ENCODE data around the gene HP1BP3. TPM values are rescaled to one million over a fixed set of nuclear protein-coding genes. Genes with fewer than 3 reads are reported as not detected.

The HP1BP3 gene
- total and polyA plus RNA-seq, 2 of the 4 experiments (the other 2 are of a cell fraction): 88.4 to 151 TPM

- ATAC-seq (ENCODE audit: low read depth) (no peak), DNase-seq (no peak)
- Histone ChIP-seq H3K27me3 (ENCODE audit: control insufficient read depth, insufficient read depth, low read length) (no peaks in the 10 kb centered on the region), H3K56ac (ENCODE audit: extremely low read depth, insufficient read depth, low read length) (no peak overlapping the region), H4K91ac (ENCODE audit: insufficient read depth, low read depth, low read length) (no peak overlapping the region), H3K9ac (ENCODE audit: low read depth, low read length) (no peak overlapping the region), H2BK120ac (ENCODE audit: low read depth, low read length) (no peak overlapping the region), H4K5ac (ENCODE audit: low read depth, low read length) (no peak overlapping the region), H2AK5ac (ENCODE audit: low read depth, low read length) (no peak overlapping the region), H3K79me1 (ENCODE audit: low read depth in 1 of 2, low read length in 2 of 2) (peaks cover 14 to 22% of the 10 kb centered on the region in 2 experiments; a peak in 3 of 4 replicates), H2BK20ac (ENCODE audit: low read depth, low read length) (no peak overlapping the region), H3K4me1 (ENCODE audit: control insufficient read depth, insufficient read depth, low read length) (peaks cover 12% of the 10 kb centered on the region), H2BK15ac (ENCODE audit: low read depth, low read length) (no peak overlapping the region), H3K14ac (replicated peaks; ENCODE audit: low read depth, low read length) (no peak overlapping the region), H4K20me1 (ENCODE audit: insufficient read depth, low read length) (no peaks in the 10 kb centered on the region), H2BK5ac (ENCODE audit: low read depth, low read length, poor library complexity, severe bottlenecking) (no peak overlapping the region), H3K36me3 (ENCODE audit: control insufficient read depth, insufficient read depth, low read length) (peaks cover 5% of the 10 kb centered on the region), H3K27ac (ENCODE audit: insufficient read depth, low read length) (no peak overlapping the region), H3K4me2 (ENCODE audit: low read depth, low read length) (no peak overlapping the region), H3K18ac (ENCODE audit: low read depth, low read length) (no peak overlapping the region; the same call in 1 of the 2 replicates), H4K8ac (ENCODE audit: low read depth in 2 of 2, low read length in 2 of 2) (no peak overlapping the region), H3K9me1 (ENCODE audit: insufficient read depth, low read length) (peaks cover 6% of the 10 kb centered on the region), H3K4ac (ENCODE audit: low read depth, low read length) (no peak overlapping the region), H3K4me3 (ENCODE audit: insufficient read depth, low read depth, low read length) (no peak overlapping the region), H2AK9ac (replicated peaks; ENCODE audit: low read depth, low read length, poor library complexity) (no peak overlapping the region), H2AFZ (replicated peaks; ENCODE audit: low read length, poor library complexity) (no peak overlapping the region), H3K9me3 (ENCODE audit: control insufficient read depth, insufficient read depth, low read length) (no peaks in the 10 kb centered on the region), H3K23ac (ENCODE audit: low read depth, low read length) (no peak overlapping the region)
- POLR2A ChIA-PET (ENCODE audit: unreplicated experiment): no interaction called here
- BruUV-seq (replicated peaks): no TSS peak
- CTCF ChIA-PET: interaction anchor here (0.8 kb wide), 1 partner anchor 365 kb away, joined by 3 read pairs; no protein-coding TSS in a partner anchor
- TF ChIP-seq CHD1 (IDR thresholded peaks at IDR 0.05; ENCODE audit: low read depth, low read length): no peak
- TF ChIP-seq RCOR1 (IDR thresholded peaks at IDR 0.05; ENCODE audit: insufficient replicate concordance, low read length): no peak
- TF ChIP-seq CEBPB (IDR thresholded peaks at IDR 0.05; ENCODE audit: low read depth, low read length): no peak
- TF ChIP-seq MAZ (IDR thresholded peaks at IDR 0.05; ENCODE audit: borderline replicate concordance, low read depth, low read length): no peak
- TF ChIP-seq RAD21 (IDR thresholded peaks at IDR 0.05; ENCODE audit: low read length): no peak
- TF ChIP-seq NFE2L2 (IDR thresholded peaks at IDR 0.05; ENCODE audit: low read depth, low read length): no peak
- no peak for TF ChIP-seq MXI1 (IDR thresholded peaks at IDR 0.05; ENCODE audit: borderline replicate concordance, low read depth, low read length)
- no peak for TF ChIP-seq POLR2A (IDR thresholded peaks at IDR 0.05; ENCODE audit: low read depth, low read length)
- no peak for TF ChIP-seq ELK1 (IDR thresholded peaks at IDR 0.05; ENCODE audit: borderline replicate concordance, low read depth, low read length)
- TF ChIP-seq BHLHE40 (IDR thresholded peaks at IDR 0.05; ENCODE audit: low read depth, low read length): no peak
- no peak for TF ChIP-seq FOS (IDR thresholded peaks at IDR 0.05; ENCODE audit: low read depth, low read length)
- no peak for TF ChIP-seq MAFK (IDR thresholded peaks at IDR 0.05; ENCODE audit: low read depth, low read length)
- no peak for TF ChIP-seq RFX5 (IDR thresholded peaks at IDR 0.05; ENCODE audit: low read depth, low read length)
- no peak for TF ChIP-seq USF2 (IDR thresholded peaks at IDR 0.05; ENCODE audit: low read depth, low read length)
- TF ChIP-seq SMC3 (IDR thresholded peaks at IDR 0.05; ENCODE audit: low read depth, low read length): no peak
- TF ChIP-seq CTCF (conservative IDR thresholded peaks at IDR 0.05; ENCODE audit: low read depth, low read length): no peak
- WGBS, 2 experiments (ENCODE audit: extremely low coverage in 2 of 2, insufficient read length in 1 of 2): no CpG with 5 or more reads among the region's 1 CpG
- intact Hi-C loops (cut with micrococcal nuclease) (no loop called here), dilution Hi-C loops (cut with HindIII; ENCODE audit: low sequenced_read_pairs, unreplicated experiment) (no loop called here), in situ Hi-C loops (cut with MboI; ENCODE audit: low sequenced_read_pairs) (no loop called here)
Observed at GRCh38 chr1:20829946-20830345, 42.8 kb upstream of the HP1BP3 start.
